ENCODE measurements around the gene ANO1. TPM values are rescaled to one million over a fixed set of nuclear protein-coding genes. Genes with fewer than 3 reads are reported as not detected.

ANO1 gene
- total RNA-seq, 4 donors from 2014 or later: 1.1 to 27.2 (median 4.2) TPM

DNA sequence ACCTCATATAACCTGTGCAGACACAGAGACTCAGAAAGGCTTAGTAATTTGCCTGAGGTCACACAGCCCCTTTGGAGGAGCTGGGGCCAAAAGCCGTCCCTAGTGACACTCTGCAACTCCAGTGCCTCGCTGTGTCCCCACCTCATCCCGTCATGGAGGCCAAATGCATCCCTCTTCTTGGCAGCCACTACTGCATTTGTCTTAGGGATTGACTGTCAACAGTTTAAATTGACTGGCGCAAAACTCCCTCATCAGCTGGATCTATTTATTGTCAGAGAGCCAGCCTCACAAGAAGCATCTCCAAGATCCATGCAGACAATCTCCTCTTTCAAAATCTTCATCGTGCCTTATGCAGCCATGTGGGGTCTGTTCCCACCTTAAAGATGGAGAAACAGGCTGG, 35.7 kb downstream of the ANO1 start:
- TF ChIP-seq, protein P1, sequence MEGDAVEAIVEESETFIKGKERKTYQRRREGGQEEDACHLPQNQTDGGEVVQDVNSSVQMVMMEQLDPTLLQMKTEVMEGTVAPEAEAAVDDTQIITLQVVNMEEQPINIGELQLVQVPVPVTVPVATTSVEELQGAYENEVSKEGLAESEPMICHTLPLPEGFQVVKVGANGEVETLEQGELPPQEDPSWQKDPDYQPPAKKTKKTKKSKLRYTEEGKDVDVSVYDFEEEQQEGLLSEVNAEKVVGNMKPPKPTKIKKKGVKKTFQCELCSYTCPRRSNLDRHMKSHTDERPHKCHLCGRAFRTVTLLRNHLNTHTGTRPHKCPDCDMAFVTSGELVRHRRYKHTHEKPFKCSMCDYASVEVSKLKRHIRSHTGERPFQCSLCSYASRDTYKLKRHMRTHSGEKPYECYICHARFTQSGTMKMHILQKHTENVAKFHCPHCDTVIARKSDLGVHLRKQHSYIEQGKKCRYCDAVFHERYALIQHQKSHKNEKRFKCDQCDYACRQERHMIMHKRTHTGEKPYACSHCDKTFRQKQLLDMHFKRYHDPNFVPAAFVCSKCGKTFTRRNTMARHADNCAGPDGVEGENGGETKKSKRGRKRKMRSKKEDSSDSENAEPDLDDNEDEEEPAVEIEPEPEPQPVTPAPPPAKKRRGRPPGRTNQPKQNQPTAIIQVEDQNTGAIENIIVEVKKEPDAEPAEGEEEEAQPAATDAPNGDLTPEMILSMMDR (IDR thresholded peaks at IDR 0.05): no peak
- TF ChIP-seq POLR2A (IDR thresholded peaks at IDR 0.05): no peak
- no peaks in the 10 kb centered on the region for H3K36me3 ChIP-seq
- H3K4me1 ChIP-seq: peaks cover 0 to 7% (median 0%) of the 10 kb centered on the region in 4 donors
- no peak for DNase-seq
- no peaks in the 10 kb centered on the region for H3K9me3 ChIP-seq
- H3K27me3 ChIP-seq: no peaks in the 10 kb centered on the region
- H3K4me3 ChIP-seq: no peak overlapping the region
- no peak overlapping the region for H3K27ac ChIP-seq

DNA sequence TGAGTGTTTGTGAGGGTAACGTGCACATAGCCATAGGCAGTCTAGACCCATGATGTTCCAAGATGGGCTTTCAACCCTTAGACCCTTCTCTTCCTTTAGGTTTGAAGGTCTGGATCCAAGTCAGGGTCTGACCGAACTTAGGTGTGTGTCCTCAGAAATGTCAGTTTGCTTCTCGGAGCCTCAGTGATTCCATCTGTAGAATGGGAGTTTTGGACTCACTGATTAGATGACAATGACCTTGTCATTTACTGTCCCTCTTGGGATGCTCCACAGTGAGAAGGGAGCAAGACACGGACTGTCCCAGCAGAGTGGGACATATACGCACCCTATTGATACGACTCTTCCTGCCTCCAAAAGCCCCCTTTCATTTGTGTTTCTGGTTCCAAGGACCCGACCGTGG, 37.7 kb downstream of the ANO1 start:
- no peaks in the 10 kb centered on the region for H3K9me3 ChIP-seq
- no peak overlapping the region for H3K27ac ChIP-seq
- no peaks in the 10 kb centered on the region for H3K27me3 ChIP-seq
- TF ChIP-seq, protein P1 (IDR thresholded peaks at IDR 0.05): no peak
- H3K4me1 ChIP-seq: peaks cover 0 to 7% (median 0%) of the 10 kb centered on the region in 4 donors
- DNase-seq: no peak
- H3K36me3 ChIP-seq: no peaks in the 10 kb centered on the region
- no peak overlapping the region for H3K4me3 ChIP-seq

DNA sequence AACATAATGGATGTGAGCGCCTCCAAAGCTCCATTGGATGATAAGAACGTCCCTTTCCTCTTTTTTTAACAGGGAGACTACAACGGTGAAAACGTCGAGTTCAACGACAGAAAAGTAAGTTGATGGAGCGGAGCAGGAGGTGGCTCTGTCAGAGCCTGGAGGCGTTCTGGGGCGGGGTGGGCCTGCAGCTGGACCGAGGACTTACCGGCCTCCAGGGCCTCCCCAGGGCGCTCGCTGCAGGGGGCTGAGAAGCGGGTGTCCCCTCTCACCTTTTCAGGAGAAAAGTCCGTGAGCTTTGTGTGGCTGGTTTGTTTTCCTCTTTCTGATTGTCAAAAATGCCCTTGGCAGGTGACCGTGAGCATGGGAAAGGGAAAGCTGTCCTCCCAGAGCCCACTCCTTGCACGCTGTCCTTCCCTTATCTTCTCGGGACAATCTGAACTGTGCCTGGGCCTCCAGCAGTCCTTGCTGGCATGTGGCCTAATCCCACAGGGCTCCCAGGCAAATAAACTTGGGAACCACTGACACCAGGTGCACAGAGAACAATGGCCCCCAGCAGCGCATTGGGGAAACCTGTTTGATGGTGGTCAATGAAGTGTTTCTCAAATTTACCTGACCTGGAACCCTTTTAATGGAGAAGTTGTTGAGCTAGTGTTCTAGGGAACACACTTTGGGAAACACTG, 38.4 kb downstream of the ANO1 start:
- no peak for DNase-seq
- Histone ChIP-seq H3K36me3 (no peaks in the 10 kb centered on the region), H3K27ac (no peak overlapping the region), H3K4me1 (peaks cover 0 to 7% (median 0%) of the 10 kb centered on the region in 4 donors), H3K4me3 (no peak overlapping the region), H3K9me3 (no peaks in the 10 kb centered on the region), H3K27me3 (no peaks in the 10 kb centered on the region)
- TF ChIP-seq POLR2A (IDR thresholded peaks at IDR 0.05): no peak
- TF ChIP-seq, protein P1 (IDR thresholded peaks at IDR 0.05): no peak

DNA sequence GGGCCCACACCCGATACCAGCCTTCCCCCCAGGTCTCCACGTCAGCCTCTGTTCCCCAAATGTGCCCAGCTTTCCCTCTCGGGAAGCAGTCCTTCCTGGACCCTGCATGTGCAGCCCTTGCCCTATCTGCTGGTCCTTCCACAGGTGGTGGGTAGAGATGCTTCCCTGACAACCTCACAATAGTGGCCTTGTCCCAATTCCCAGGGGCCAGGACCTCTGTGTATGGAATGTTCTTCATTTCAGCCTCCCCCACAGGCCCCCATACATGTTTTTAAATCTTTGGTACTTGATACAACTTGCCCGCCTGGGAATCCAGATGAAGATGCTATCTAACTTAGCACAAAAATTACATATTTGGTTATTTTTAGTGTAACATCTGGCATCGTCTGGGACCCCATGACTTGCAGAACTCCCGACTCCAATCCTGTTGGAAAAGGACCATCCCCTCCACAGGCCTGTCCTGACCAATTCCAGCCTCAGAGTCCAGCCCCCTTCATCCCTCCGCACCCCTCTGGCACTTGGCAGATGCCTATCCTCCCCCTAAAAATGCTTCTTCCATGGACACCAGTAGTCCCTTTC, 39.5 kb downstream of the ANO1 start:
- Histone ChIP-seq H3K36me3 (no peaks in the 10 kb centered on the region), H3K9me3 (no peaks in the 10 kb centered on the region), H3K4me1 (no peaks in the 10 kb centered on the region), H3K27me3 (no peaks in the 10 kb centered on the region), H3K4me3 (no peak overlapping the region), H3K27ac (no peak overlapping the region)
- TF ChIP-seq, protein P1 (IDR thresholded peaks at IDR 0.05): no peak
- no peak for TF ChIP-seq POLR2A (IDR thresholded peaks at IDR 0.05)
- no peak for DNase-seq

DNA sequence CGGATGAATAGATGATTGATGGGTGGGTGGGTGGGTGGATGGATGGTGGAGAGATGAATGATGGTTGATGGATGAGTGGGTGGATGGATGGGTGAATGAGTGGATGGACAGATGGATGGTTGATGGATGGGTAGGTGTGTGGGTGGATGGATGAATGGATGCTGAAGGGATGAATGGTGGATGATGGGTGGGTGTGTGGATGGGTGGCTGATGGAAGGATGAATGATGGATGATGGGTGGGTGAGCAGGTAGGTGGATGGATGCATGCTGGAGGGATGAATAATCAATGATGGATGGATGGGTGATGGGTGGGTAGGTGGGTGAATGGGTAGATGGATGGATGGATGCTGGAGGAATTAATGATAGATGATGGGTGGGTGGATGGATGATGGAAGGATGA, 40.5 kb downstream of the ANO1 start:
- TF ChIP-seq, protein P1 (IDR thresholded peaks at IDR 0.05): no peak
- no peak for TF ChIP-seq POLR2A (IDR thresholded peaks at IDR 0.05)
- Histone ChIP-seq H3K4me1 (no peaks in the 10 kb centered on the region), H3K27me3 (no peaks in the 10 kb centered on the region), H3K36me3 (no peaks in the 10 kb centered on the region), H3K27ac (no peak overlapping the region), H3K4me3 (no peak overlapping the region), H3K9me3 (no peaks in the 10 kb centered on the region)
- DNase-seq: no peak

Data from Peyer's patch (tissue), 4 donors.